IMR-90 (cell line): ENCODE measurements around the gene ZFP90. TPM values are rescaled to one million over a fixed set of nuclear protein-coding genes. Genes with fewer than 3 reads are reported as not detected.

Source experiments
- ATAC-seq: fragments of 200-7000 bp; cut with Tn5 transposase; 2 replicates; pipeline ENCODE4 v1.9.1; 2020; ENCODE audit warnings: low read depth, mild to moderate bottlenecking, moderate library complexity
- BruUV-seq: library from RNA; stranded (reverse); fragments of 400-500 nt; replicated peaks from 2 replicates; lab custom pipeline; 2021; lab: Mats Ljungman, UMichigan
- CTCF ChIA-PET: fragments of 300-600 bp; formaldehyde crosslinking; extraction: SDS; loops from one replicate; lab custom pipeline; 2021; ENCODE audit warnings: antibody characterized with exemption; lab: Yijun Ruan, JAX
- POLR2A ChIA-PET: fragments of 300-600 bp; sonication (Branson Sonifier 250); formaldehyde crosslinking; loops from one replicate; lab custom pipeline; 2022; ENCODE audit warnings: antibody characterized with exemption; ENCODE audit not compliant: unreplicated experiment; lab: Charles Lee
- DNase-seq: peaks from one replicate; pipeline ENCODE4 v3.0.0; 2013
- H2AFZ ChIP-seq: replicated peaks from 2 replicates; pipeline ENCODE3; 2013; ENCODE audit warnings: low read length, mild to moderate bottlenecking; ENCODE audit not compliant: poor library complexity
- H2AK5ac ChIP-seq: 2 replicates; pipeline ENCODE4 v1.6.1; 2013; ENCODE audit warnings: low read depth, low read length, inconsistent platforms
- H2AK9ac ChIP-seq: replicated peaks from 2 replicates; pipeline ENCODE3; 2013; ENCODE audit warnings: mild to moderate bottlenecking, low read depth, low read length, moderate library complexity; ENCODE audit not compliant: poor library complexity
- H2BK120ac ChIP-seq: 2 replicates; pipeline ENCODE4 v1.6.1; 2013; ENCODE audit warnings: low read depth, low read length, inconsistent platforms
- H2BK15ac ChIP-seq: 3 replicates; pipeline ENCODE4 v1.6.1; 2013; ENCODE audit warnings: low read depth, low read length, inconsistent platforms
- H2BK20ac ChIP-seq: 2 replicates; pipeline ENCODE4 v1.6.1; 2013; ENCODE audit warnings: low read depth, mild to moderate bottlenecking, inconsistent platforms, low read length, moderate library complexity
- H2BK5ac ChIP-seq: 2 replicates; pipeline ENCODE4 v1.6.1; 2013; ENCODE audit warnings: mild to moderate bottlenecking, low read depth, low read length, inconsistent platforms; ENCODE audit not compliant: poor library complexity, severe bottlenecking
- H3K14ac ChIP-seq: replicated peaks from 2 replicates; pipeline ENCODE4 v1.6.1; 2013; ENCODE audit warnings: low read depth, low read length, inconsistent platforms
- H3K18ac ChIP-seq: 2 replicates; pipeline ENCODE4 v1.6.1; 2013; ENCODE audit warnings: low read depth, low read length, control low read depth
- H3K23ac ChIP-seq: 2 replicates; pipeline ENCODE4 v1.6.1; 2013; ENCODE audit warnings: low read depth, low read length, inconsistent platforms
- H3K27ac ChIP-seq: 2 replicates; pipeline ENCODE4 v1.5.1; 2013; ENCODE audit warnings: mild to moderate bottlenecking, control low read depth, low read length; ENCODE audit not compliant: insufficient read depth
- H3K27me3 ChIP-seq: 2 replicates; pipeline ENCODE4 v1.6.1; 2013; ENCODE audit warnings: low read length; ENCODE audit not compliant: control insufficient read depth, insufficient read depth
- H3K36me3 ChIP-seq: 2 replicates; pipeline ENCODE4 v1.6.1; 2013; ENCODE audit warnings: low read length, mixed read lengths; ENCODE audit not compliant: control insufficient read depth, insufficient read depth
- H3K4ac ChIP-seq: 2 replicates; pipeline ENCODE4 v1.6.1; 2013; ENCODE audit warnings: low read depth, low read length, inconsistent platforms
- H3K4me1 ChIP-seq: 2 replicates; pipeline ENCODE4 v1.6.1; 2013; ENCODE audit warnings: low read length, mixed read lengths; ENCODE audit not compliant: control insufficient read depth, insufficient read depth
- H3K4me2 ChIP-seq: 2 replicates; pipeline ENCODE4 v1.6.1; 2013; ENCODE audit warnings: low read depth, mild to moderate bottlenecking, control low read depth, low read length, moderate library complexity
- H3K4me3 ChIP-seq: 2 replicates; pipeline ENCODE4 v1.5.1; 2013; ENCODE audit warnings: low read depth, mild to moderate bottlenecking, control low read depth, low read length, moderate library complexity; ENCODE audit not compliant: insufficient read depth
- H3K56ac ChIP-seq: 2 replicates; pipeline ENCODE4 v1.6.1; 2013; ENCODE audit warnings: low read length, inconsistent platforms; ENCODE audit not compliant: insufficient read depth; ENCODE audit errors: extremely low read depth
- H3K79me1 ChIP-seq, 2 experiments: 2 replicates each; pipeline ENCODE4 v1.6.1; 2013; ENCODE audit warnings: low read length in 2 of 2, inconsistent platforms in 1 of 2, low read depth in 1 of 2
- H3K9ac ChIP-seq: 2 replicates; pipeline ENCODE4 v1.6.1; 2013; ENCODE audit warnings: low read depth, low read length, control low read depth
- H3K9me1 ChIP-seq: 2 replicates; pipeline ENCODE4 v1.6.1; 2013; ENCODE audit warnings: low read length, inconsistent platforms; ENCODE audit not compliant: insufficient read depth
- H3K9me3 ChIP-seq: 2 replicates; pipeline ENCODE4 v1.6.1; 2013; ENCODE audit warnings: low read length; ENCODE audit not compliant: control insufficient read depth, insufficient read depth
- H4K20me1 ChIP-seq: 2 replicates; pipeline ENCODE4 v1.6.1; 2013; ENCODE audit warnings: low read length, inconsistent platforms; ENCODE audit not compliant: insufficient read depth
- H4K5ac ChIP-seq: 2 replicates; pipeline ENCODE4 v1.6.1; 2013; ENCODE audit warnings: mild to moderate bottlenecking, low read depth, low read length, control low read depth
- H4K8ac ChIP-seq, 2 experiments: 2 replicates each; pipeline ENCODE4 v1.6.1; 2013; ENCODE audit warnings: low read depth in 2 of 2, low read length in 2 of 2, control low read depth in 1 of 2, inconsistent platforms in 1 of 2
- H4K91ac ChIP-seq: 2 replicates; pipeline ENCODE4 v1.6.1; 2013; ENCODE audit warnings: low read depth, low read length, inconsistent platforms; ENCODE audit not compliant: insufficient read depth
- CHD1 ChIP-seq: IDR thresholded peaks from 2 replicates; pipeline ENCODE4 v1.6.1; 2012; ENCODE audit warnings: low read depth, low read length, improper control_type of control experiment
- CTCF ChIP-seq: conservative IDR thresholded peaks from 2 replicates; pipeline ENCODE4 v1.5.1; 2012; ENCODE audit warnings: mild to moderate bottlenecking, low read depth, low read length, improper control_type of control experiment
- ELK1 ChIP-seq: fragments of 150-350 bp; IDR thresholded peaks from 2 replicates; pipeline ENCODE4 v1.6.1; 2016; ENCODE audit warnings: low read depth, mild to moderate bottlenecking, low read length, moderate library complexity, borderline replicate concordance
- MAZ ChIP-seq: IDR thresholded peaks from 2 replicates; pipeline ENCODE4 v1.6.1; 2012; ENCODE audit warnings: low read depth, mild to moderate bottlenecking, low read length, improper control_type of control experiment, moderate library complexity, borderline replicate concordance
- NFE2L2 ChIP-seq: fragments of 150-350 bp; IDR thresholded peaks from 2 replicates; pipeline ENCODE4 v1.6.1; 2016; ENCODE audit warnings: low read depth, mild to moderate bottlenecking, low read length
- POLR2A ChIP-seq: IDR thresholded peaks from 2 replicates; pipeline ENCODE4 v1.6.1; 2012; ENCODE audit warnings: mild to moderate bottlenecking, low read depth, low read length
- RCOR1 ChIP-seq: IDR thresholded peaks from 2 replicates; pipeline ENCODE4 v1.6.1; 2012; ENCODE audit warnings: mild to moderate bottlenecking, low read length, improper control_type of control experiment; ENCODE audit not compliant: insufficient replicate concordance
- RFX5 ChIP-seq: IDR thresholded peaks from 2 replicates; pipeline ENCODE4 v1.8.0; 2012; ENCODE audit warnings: low read depth, mild to moderate bottlenecking, low read length, moderate library complexity
- SMC3 ChIP-seq: fragments of 150-350 bp; IDR thresholded peaks from 2 replicates; pipeline ENCODE4 v1.6.1; 2016; ENCODE audit warnings: low read depth, mild to moderate bottlenecking, antibody characterized with exemption, low read length, moderate library complexity
- WGBS, 2 experiments: methylation state at CpG; one replicate each; pipeline versions ENCODE4 v1.1.5 to v1.1.7; 2013; ENCODE audit warnings: missing lambda C conversion rate in 2 of 2; ENCODE audit not compliant: insufficient read length in 1 of 2; ENCODE audit errors: extremely low coverage in 2 of 2; 5-methylcytosine and 5-hydroxymethylcytosine counted together
- dilution Hi-C: fragments of 300-500 bp; cut with HindIII; formaldehyde crosslinking; loops from one replicate; pipeline ENCODE4 v1.14.3; 2018; ENCODE audit warnings: low sequenced_read_pairs; ENCODE audit not compliant: unreplicated experiment
- in situ Hi-C: fragments of 300-500 bp; cut with MboI; formaldehyde crosslinking; loops from 3 replicates; pipeline ENCODE4 v1.14.3; 2019; ENCODE audit warnings: low sequenced_read_pairs, inconsistent platforms, mixed read lengths
- intact Hi-C: fragments of 100-400 bp; cut with micrococcal nuclease; formaldehyde crosslinking; loops from 2 replicates; pipeline ENCODE4 v1.10.0; 2022
- polyA plus RNA-seq, 3 experiments: library from polyadenylated mRNA; depleted of rRNA; stranded (reverse); fragments of >200 nt; gene quantifications; 2 replicates each; pipeline ENCODE4 v1.2.3, GENCODE V29; 2012; ENCODE audit warnings: low replicate concordance in 1 of 3
- total RNA-seq: library from RNA; depleted of rRNA; stranded (reverse); fragments of >200 nt; gene quantifications from 2 replicates; pipeline ENCODE4 v1.2.3, GENCODE V29; 2012

The ZFP90 gene
- total and polyA plus RNA-seq, 2 of the 4 experiments (the other 2 are of a cell fraction), result 7.3 to 22.6 TPM

GRCh38 chr16:68535331-68535730 is 3.8 kb upstream of the ZFP90 start:
- intact Hi-C loops, result loop anchor here (10.0 kb wide), 1 partner anchor 169 kb away; no protein-coding TSS in a partner anchor
- CTCF ChIA-PET, result interaction anchor here (1.4 kb wide), 1 partner anchor 14 kb away, joined by 6 read pairs; no protein-coding TSS in a partner anchor
- H3K4me2 ChIP-seq, result no peak overlapping the region

More at GRCh38 chr16:68535331-68535730, 3.8 kb upstream of the ZFP90 start:
- Histone ChIP-seq H3K27me3 (no peaks in the 10 kb centered on the region), H2BK5ac (no peak overlapping the region), H4K91ac (no peak overlapping the region), H3K4ac (no peak overlapping the region), H3K14ac (no peak overlapping the region), H3K9ac (no peak overlapping the region), H3K9me3 (no peaks in the 10 kb centered on the region), H3K56ac (no peak overlapping the region), H2BK20ac (no peak overlapping the region), H4K8ac (no peak overlapping the region), H3K79me1 (peaks cover 8 to 13% of the 10 kb centered on the region in 2 experiments), H4K20me1 (no peaks in the 10 kb centered on the region), H3K4me1 (peaks cover 3% of the 10 kb centered on the region; the same call in 1 of the 2 replicates), H2BK15ac (no peak overlapping the region), H3K36me3 (no peaks in the 10 kb centered on the region), H3K23ac (no peak overlapping the region), H4K5ac (no peak overlapping the region), H2AK9ac (no peak overlapping the region), H2AFZ (no peak overlapping the region), H3K9me1 (peaks cover 4% of the 10 kb centered on the region; the same call in 1 of the 2 replicates), H2AK5ac (no peak overlapping the region), H3K27ac (no peak overlapping the region), H2BK120ac (no peak overlapping the region), H3K18ac (no peak overlapping the region), H3K4me3 (no peak overlapping the region)
- dilution Hi-C loops (no loop called here), in situ Hi-C loops (loop anchor here (10.0 kb wide), 1 partner anchor 59 kb away; no protein-coding TSS in a partner anchor)
- ATAC-seq, result no peak
- no TSS peak for BruUV-seq
- POLR2A ChIA-PET, result no interaction called here
- no peak for DNase-seq
- TF ChIP-seq SMC3 (no peak), POLR2A (no peak), RCOR1 (no peak), RFX5 (no peak), MAZ (no peak), CTCF (no peak), CHD1 (no peak), ELK1 (no peak), NFE2L2 (no peak)
- WGBS, 2 experiments, result no CpG with 5 or more reads among the region's 1 CpG
